HG03280 (cell line): Measurements from ENCODE around the gene PPM1B.
"Not testable (repeated sequence)": the region's sequence is repeated elsewhere in the genome, so short reads cannot be mapped to it uniquely, and the experiment has no call there.

ENCODE experiments used
- ATAC-seq: cut with Tn5 transposase; IDR thresholded peaks from one replicate; pipeline ENCODE4 v1.9.1; 2021; ENCODE audit warnings: mild to moderate bottlenecking, moderate library complexity; ENCODE audit not compliant: unreplicated experiment

Gene PPM1B

DNA sequence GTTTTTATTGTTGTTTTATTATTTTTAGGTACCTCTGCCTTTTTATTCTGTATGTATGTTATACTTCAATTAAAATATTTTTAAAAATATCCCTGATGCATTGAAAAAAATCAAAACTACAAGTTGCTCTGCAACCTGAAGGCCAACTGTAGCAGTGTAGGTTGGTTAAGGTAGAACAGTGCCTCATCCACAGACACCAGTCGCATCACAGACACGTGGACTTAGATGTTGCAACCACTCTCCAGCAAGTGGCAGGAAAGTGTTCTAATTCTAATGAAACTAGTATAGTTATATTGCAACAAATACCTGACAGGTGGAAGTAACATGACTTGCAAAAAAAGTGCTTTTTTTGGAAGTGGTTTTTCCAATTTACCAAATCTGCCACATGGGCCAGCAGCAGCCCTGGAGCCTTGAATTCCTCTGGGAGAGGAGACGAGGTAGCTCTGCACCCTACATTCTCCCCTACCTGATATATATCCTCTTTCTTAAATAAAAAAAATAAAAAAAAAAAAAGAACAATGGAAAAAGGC, 78.2 kb downstream of the PPM1B start:
- ATAC-seq = no peak

DNA sequence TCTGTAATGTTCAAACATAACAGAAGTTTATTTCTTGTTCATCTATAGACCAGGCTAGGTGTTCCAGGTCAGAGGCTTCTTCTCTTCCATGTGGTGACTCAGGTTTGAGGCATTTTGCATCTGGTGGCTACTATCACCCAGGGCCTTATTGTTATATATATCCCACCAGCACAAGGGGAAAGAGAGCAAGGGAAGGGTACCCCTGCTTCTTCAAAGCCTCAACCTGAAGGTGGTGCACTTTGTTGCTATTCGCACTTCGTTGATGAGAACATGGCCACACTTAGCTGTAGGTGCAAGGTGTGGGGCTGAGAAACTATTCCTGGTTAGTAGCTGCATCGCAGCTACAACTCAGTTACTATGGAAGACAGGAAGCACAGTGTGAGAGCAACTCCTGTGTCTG, 79.2 kb downstream of the PPM1B start:
- ATAC-seq = no peak

DNA sequence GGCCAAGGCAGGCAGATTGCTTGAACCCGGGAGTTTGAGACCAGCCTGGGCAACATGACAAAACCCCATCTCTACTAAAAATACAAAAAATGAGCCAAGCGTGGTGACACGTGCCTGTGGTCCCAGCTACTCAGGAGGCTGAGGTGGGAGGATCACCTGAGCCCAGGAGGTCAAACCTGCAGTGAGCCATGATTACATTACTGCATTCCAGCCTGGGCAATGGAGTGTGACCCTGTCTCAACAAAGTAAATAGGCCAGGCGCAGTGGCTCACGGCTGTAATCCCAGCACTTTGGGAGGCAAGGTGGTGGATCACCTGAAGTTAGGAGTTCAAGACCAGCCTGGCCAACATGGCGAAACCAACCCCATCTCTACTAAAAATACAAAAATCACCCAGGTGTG, 80.6 kb downstream of the PPM1B start:
- ATAC-seq = not testable (repeated sequence)

DNA sequence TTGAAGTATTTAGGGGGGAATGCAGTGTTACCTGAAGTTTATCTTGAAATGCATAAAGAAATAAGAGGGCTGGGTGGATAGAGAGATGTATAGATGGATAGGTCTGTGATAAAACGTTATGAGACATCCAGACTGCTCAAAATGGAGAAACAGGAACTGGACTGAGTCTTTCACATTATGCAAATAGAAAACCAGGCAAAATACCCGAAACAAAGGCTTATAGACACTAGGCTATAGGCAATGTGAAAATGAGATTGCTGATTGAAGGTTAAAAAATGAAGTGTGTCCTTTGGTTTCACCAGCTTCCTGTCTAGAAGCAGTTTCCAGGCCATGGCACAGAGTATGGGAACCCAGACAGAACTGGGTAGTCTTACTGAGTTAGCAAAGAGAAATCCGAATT, 81.7 kb downstream of the PPM1B start:
- peak; percentile 81 for ATAC-seq

DNA sequence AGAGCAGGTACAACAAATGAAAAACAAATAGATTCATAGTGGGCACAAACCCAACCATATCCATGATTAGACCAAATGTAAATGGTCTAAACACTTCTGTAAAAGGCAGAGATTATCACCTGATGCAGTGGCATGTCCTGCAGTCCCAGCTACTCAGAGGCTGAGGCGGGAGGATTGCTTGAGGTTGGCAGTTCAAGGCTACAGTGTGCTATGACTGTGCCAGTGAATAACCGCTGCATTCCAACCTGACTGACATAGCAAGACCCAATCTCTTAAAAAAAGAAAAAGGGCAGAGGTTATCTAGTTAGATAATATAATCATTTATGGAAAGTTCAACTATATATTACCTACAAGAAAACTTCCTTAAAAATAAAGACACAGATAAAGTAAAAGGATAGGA, 85.3 kb downstream of the PPM1B start:
- no peak for ATAC-seq

DNA sequence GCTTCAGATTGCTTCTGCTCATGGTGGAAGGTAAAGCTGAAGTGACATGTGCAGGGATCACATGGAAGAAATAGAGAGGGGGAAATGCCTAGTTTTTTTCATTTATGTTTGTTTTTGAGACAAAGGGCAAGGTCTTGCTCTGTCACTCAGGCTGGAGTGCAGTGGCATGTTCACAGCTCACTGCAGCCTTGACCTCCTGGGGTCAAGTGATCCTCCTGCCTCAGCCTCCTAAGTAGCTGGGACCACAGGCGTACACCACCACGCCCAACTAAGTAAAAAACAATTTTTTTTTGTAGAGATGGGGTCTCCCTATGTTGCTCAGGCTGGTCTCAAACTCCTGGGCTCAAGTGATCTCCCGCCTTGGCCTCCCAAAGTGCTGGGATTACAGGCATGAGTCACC, 87.0 kb downstream of the PPM1B start:
- ATAC-seq = not testable (repeated sequence)

DNA sequence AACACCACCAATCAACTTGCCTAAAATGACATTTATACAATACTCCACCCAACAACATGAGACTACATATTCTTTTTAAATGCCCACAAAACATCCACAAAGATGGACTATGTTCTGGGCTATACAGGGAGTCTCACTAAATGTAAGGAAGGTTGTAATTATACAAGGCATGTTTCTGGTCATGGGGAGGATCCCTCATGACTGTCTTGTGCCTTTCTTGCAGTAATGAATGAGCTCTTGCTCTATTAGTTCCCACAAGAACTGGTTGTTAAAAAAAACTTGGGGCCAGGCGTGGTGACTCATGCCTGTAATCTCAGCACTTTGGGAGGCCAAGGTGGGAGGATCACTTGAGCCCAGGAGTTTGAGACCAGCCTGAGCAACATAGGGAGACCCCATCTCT, 89.1 kb downstream of the PPM1B start:
- ATAC-seq = not testable (repeated sequence)

DNA sequence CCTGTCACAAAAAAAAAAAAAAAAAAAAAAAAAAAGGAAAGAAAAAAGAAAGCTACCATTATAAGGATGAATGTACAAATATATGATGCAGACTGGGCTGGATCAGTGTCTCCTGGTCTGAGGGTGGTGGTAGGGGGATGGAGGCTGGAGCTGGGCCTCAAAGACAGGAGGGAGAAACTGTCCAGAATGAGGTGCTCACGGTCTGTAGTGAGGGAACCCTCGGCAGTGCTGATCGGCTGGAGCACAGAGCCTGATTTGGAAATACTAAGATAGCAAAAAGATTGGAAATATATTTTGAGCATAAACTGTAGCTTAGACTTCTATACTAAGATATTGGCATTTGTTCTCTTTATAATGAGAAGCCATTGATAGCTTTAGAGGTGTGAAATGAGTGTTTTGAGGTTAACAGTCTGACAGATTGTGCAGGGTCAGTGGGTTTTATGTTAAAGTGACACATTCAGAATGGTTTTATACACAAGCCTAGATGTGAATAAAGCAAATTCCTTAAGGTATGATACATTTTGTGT, 98.7 kb downstream of the PPM1B start:
- ATAC-seq = no peak

DNA sequence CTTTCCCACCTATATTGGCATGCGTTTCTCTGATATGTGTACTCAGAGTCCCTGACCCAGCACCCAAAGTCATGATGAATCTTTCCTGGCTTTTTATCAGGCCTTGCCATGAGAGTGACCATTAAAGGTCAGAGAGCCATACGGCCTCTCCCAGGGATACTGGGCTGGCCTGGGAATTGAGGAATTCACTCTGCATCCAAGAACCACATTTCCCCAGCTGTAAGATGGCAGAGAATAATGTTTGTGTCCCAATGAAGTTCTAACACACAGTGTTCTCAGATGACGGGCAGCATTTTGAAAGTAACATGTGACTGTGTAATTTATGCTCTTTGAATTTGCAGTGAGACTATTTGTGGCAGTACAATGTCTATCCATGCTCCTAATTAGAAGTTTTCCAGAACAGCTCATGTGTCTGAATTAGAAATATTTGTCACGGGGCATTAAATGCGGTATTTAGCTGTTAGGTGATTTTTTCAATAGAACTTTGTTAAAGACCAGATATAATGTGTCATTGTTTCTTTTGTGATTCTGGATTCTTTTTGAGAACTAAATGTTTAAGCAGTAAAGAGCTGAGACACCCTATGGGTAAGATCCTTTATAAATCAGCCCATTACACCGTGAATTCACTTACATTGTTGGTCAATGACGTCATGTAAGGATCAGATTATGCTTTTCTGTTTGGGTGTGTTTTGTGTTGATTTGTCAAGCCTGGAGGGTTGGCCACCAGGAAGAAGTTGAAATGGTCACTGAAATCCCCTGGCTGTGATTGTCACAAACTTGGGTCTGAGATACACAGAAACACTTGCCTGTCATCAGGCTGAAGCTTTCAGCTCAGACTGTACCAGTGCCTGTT, 99.3 kb downstream of the PPM1B start:
- no peak for ATAC-seq

DNA sequence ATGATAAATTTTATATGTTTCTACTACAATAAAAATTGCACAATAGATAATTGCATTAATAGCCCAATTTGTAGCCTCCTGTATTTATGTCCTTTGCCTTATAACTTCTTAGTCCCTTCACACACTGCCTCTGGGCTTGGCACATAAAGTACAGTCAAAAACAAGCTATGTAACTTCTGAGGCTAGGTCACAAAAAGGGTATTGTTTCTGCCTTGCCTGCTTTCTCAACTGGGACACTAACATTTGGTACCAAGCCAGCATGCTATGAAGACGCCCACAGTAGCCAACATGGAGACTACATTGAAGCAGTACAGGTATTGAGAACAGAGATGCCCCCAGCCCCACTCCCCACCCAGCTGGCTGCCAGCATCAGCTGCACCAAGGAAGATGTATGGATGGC, 101.2 kb downstream of the PPM1B start:
- ATAC-seq = no peak

DNA sequence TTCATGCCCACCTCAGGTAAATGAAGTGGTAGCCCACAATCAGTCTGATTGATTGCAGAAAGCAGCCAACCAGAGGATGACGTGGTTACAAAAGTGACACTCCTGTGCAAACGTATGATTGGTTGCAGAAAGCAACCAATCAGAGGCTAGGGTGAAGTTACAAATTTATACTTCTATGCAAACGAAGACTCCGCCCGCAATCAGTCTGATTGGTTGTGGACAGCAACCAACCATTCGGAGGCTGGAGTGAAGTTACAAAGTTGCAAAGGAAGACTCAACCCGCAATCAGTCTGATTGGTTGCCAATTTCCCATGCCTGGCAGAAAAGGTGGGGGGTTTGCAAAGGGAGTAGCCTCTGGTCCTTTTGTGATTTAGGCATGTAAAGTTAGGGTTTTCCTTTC, 102.6 kb downstream of the PPM1B start:
- no peak for ATAC-seq

DNA sequence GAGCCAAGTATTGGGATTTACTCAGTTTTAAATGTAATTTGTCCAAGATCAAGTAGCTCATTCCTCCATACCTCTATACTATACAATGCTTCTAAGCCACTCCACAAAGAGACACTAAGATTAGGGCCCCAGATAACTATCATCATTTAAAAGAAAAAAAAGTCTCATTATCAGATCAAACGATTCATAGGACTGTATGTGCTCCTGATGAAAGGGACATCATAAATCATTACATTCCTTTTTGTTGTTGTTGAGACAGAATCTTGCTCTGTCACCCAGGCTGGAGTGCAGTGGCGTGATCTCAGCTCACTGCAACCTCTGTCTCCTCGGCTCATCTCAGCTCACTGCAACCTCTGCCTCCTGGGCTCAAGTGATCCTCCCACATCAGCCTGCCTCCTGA, 104.4 kb downstream of the PPM1B start:
- no peak for ATAC-seq

DNA sequence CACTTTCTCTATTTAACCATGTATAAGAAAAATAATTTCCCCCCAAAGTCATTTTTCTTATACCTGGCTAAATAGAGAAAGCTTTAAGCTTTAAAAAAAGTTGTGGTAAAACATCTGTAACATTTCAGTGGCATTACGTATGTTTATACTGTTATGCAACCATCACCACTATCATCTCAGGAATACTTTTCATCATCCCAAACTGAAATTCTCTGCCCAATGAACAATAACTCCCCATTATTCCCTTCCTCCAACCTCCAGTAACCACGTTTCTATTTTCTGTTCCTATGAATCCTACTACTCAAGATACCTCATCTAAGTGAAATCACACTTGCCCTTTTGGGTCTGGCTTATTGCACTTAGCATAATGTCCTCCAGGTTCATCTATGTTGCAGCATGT, 104.9 kb downstream of the PPM1B start:
- no peak for ATAC-seq

DNA sequence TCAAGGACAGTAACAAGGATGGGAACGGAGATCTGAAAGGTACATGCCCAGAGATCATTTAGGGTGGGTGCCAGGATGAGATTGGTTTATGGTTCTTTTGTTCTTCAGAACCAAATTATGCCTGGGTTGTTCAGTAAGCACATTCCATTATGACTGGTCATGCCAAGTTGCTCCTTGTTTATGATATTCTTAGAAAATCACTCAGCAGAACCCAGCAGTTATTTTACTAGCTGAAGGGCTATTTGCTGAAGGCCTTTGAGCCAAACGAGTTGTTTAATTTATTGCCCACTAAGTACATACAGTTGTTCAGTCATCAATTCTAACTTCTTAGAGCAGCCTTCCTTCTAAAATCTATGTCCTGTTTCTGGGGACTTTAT, 107.2 kb downstream of the PPM1B start:
- no peak for ATAC-seq

DNA sequence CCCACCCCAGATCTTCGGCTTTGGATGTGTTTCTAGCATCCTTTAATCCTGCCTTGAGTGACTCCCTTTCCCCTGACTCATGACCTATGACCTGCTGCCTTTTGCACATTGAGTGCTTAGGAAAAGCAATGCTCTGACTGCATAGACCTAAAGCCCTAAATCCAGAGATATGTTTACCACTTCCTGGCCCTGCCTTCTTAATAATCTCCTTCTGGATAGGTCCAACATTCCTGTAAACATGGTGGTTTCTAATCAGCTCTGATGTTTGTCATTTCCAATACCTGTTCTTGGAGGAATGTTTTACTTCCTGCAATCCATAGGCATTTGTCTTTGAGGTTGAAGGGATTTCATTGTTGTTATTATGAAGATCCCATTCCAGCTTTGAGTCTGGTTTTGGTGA, 108.9 kb downstream of the PPM1B start:
- ATAC-seq = no peak

DNA sequence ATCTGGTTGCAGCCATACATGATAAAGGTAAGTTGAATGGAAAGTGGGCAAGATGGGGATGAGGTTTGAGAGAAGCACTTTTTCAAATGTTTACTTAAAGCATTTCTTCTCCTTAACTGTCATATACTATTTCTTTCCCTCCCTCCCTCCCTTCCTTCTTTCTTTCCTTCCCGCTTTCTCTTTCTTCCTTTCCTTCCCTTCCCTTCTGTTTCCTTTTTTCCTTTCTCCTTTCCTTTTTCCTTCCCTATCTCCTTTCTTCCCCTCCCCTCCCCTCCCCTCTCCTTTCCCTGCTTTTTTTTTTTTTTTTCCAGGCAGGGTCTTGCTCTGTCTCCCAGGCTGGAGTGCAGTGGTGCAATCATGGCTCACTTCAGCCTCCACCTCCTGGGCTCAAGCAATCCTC, 112.2 kb downstream of the PPM1B start:
- ATAC-seq = no peak
